GM19395 (cell line): ENCODE results near the gene BCAR1.
A peak's percentile ranks its signal among the peaks of the same experiment; 100 is the strongest.
"Not testable (repeated sequence)": the region's sequence is repeated elsewhere in the genome, so short reads cannot be mapped to it uniquely, and the experiment has no call there.

Experiments used
- ATAC-seq: cut with Tn5 transposase; IDR thresholded peaks from one replicate; pipeline ENCODE4 v1.9.1; 2021; ENCODE audit warnings: mild to moderate bottlenecking, moderate library complexity; ENCODE audit not compliant: unreplicated experiment

The BCAR1 gene

DNA sequence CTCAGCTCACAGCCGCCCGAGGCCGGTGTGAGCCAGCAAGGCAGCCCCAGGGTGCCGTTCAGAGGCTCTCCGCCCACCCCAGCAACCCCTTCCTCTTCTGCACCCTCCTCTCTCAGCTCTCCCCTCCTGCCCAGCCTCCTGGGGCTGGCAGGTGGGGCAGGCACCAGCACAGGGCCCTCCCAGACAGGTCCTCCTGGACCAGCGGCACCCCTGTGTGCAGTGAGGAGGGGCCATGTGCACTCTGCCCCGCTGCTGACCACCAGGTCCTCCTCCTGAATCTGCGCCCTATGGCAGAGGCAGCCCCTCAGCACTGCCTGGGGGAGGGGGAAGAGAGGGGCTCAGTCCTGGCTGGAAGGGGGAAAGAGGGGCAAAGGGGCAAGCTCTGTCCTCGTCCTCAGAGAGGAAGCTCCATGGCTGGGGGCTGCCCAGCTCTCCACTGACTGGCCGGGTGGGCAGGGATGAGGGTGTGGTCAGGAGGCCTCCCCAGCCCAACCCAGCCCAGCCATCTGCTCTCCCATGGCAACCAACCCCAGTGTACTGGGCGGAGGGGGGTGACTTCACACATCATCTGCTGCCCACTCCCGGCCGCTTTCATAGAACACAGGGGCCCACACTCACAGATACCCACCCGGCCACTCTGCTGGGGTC lies 5.4 kb upstream of the BCAR1 start:
- no peak for ATAC-seq

DNA sequence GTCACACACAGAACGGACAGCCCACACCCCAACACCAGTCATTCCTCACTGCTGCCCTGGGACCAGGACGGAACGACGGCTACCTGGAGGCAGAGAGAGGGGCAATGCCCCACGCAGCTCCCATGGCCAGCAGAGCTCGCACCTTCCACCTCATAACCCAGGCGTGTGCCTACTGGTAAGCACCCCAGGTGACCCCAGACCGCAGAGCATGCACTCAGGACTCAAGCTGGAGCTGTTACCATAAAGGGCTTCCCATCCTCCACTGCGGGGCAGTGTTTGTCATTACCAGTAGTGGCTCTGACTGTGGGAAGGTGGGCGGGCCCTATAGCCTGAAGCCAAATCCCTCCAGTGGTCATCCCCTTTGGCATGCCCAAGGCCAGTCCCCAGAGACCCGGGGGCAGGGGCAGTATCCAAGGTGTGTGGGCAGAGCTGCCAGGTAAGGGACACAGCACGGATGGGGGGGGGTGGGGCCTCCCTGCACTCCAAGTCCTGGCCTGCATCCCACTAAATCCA lies 4.7 kb upstream of the BCAR1 start:
- no peak for ATAC-seq

DNA sequence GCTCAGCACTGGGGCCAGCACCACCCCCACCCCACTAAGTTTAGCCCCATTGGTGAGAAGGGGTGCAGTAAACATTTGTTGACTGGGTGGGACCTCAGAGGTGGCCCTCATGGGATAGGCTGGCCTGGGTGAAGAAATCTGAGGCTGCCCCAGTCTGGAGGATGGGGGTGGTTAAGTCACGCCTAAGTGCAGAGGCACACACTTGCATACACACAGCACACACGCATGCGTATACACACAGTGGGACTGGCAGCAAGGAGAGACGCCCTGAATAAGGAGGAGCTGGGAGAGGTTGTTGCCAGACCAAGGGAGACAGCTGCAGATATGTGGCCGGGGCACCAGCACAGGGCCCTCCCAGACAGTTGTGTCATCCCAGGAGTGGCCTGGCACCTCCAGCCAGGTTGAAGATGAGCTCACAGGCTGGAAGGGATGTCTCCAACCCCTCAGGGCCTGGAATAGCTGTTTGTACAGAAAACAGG lies 3.0 kb upstream of the BCAR1 start:
- ATAC-seq: no peak

DNA sequence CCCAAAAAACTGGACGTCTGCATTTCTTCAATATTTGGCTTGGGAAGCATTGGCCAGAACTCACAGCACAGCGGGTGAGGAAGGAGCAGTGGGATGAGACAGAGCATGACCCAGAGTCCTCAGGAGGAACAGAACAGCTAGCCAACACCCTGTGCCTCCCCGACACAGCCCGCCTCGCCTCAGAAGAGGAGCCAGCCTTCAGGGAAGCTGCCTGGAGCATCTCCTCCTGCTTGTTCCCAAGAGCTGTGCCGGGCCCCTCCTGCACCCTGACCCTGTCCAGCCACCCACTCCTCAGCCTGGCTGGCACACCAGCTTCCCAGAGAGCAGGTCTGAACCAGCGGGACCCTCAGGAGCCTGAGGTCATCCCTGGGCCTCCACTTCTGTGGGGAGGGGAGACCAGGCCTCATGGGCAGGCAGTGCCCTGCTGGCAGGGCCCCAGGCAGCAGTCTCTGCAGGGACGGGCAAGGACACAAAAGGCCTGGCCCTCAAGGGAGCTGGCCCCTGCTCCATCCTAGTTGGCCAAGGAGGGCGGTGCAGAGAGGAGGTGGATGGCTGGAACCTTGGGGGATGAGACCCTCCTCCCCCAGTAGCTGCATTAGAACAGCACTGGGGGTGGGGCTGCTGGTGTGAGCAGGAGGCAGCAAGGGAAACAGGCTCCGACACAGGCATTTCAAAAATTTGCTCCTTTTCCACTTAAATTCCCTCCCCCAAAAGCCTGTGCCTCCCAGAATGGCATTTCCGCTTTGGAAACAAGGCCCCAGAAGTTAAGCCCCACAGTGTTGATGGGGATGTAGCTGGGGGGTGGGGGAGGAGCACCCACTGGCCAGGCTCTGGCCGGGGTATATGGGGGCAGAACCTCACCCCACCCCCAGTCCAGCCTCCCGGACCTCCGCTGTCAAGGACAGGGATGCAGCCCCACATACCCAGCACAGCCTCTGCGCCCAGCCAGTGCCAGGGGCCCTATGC lies 1.8 kb upstream of the BCAR1 start:
- ATAC-seq: no peak

GRCh38 chr16:75252049-75252864 lies 833 bp upstream of the BCAR1 start:
- no peak for ATAC-seq

- peak; percentile 54 for ATAC-seq
Measured at GRCh38 chr16:75250809-75251279, 580 bp downstream of the BCAR1 start.

DNA sequence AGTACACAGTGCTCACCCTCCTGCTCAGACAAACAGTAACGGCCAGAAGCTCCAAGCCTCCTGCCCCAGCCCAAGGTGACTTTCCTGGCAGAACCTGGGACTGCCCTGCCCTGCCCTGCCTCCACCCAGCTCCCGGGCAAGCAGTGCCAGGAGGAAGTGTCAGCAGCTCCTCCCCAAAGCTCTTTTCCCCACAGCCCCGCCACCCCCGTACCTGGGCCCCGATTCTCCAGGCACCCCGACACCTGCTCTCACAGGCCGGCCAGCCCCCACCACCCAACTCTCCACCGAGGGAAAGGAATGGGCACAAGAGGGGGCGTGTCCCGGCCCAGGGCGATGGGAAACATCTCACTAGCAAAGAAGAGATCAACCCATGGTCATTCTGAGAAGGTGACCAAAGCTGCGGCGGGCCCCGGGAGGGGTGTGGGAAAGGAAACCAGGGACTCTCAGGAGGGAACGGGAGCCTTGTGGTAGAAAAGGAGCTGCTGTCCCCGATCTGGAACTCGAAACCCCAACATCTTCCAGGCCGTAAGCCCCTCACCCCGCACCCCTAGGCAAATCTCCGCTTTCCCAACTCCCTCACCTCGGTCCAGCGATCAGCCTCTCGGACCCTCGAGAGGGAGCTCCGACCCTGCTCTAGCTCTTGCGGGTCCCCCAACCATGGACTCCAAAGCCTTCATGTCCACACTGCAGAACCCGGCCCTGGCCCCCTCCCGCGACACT lies 1.2 kb downstream of the BCAR1 start:
- ATAC-seq: no peak

GRCh38 chr16:75249441-75249840 lies 2.0 kb downstream of the BCAR1 start:
- no peak for ATAC-seq

DNA sequence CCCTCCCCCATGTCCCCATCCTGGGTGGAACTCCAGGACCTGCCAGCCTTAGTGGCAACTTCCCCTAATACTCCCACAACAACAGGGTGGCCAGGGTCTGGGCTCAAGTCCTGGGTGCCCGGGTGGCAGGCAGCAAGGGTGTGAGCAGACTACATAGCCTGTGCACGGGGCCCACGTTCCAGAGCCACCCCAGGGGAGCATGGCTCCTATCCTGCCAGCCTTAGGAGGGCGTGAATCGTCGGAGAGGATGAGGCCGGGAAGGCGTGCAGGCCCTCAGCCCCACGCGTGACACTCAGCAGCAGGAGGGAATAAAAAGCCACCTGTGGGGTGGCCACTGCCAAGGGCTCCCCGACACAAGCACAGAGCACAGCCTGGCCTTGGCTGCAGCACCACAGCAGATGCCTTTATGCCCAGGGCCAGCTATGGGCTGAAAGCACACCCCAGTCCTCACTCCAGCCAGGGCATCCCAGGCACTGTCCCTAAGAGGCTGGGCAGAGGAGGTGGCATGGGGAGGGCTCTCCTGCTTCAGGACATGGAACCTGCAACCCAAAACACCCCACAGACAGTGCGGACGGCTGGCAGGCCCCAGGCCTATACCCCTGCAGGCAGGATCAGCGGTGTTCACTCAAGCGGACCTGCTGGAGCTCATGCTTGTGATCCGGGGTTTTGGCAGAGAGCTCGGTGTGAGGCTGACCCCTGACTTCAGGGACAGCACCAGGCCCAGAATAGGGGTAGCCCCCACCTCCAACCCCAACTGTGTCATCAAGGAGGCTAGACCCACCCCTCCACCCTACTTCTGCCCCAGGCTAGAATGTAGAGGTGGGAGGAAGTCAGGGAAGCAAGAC lies 2.7 kb downstream of the BCAR1 start:
- ATAC-seq: no peak

DNA sequence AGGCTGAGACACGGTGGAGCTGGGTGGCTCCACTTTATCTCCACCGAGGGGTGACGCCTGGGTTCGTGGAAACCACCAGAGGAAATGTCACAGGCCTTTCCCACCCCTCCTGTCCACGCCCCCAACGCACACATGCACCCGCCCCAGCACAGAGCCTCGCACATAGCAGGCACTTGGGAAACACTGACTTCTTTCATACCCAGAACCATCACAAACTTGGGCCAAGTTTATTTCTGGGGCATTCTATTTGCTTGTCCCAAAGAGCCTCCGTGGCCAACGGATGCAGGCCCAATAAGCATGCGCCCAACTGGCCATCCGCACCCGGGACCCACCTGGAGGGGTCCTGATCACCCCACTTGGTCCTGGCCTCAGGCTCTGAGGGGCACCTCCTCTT lies 3.3 kb downstream of the BCAR1 start:
- no peak for ATAC-seq

GRCh38 chr16:75247249-75247648 lies 4.2 kb downstream of the BCAR1 start:
- no peak for ATAC-seq

DNA sequence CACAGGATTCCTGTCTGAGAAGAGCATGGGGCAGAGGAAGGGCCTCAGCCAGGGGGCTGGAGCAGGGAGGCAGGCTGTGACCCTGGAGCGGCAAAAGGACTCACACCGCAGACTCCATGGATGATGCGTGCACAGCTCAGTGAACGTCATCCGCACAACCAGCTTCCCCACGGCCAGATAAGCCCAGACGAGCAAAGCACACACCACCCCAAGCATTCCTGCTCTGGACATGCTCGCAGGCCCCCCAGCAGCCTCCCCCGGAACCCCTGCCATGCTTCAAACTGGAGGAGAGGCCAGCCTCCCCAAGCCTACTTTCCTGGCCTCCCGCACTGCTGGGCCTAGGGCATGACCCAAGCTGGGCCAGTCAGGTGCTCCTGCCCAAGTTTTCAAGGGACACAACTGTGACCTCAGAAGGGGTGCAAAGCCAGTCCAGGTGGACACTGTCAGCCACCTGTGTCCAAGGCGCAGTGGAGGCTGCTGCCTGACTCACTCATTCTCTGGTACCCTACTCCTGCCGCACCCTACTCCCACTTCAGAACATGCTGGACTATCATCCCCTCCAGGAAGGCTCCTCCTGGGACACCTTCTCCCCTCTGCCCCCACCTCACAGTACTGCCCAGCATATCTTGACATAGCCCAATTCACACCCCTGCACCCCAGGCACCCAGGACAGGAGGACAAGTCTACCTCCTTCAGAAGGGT lies 4.8 kb downstream of the BCAR1 start:
- no peak for ATAC-seq

DNA sequence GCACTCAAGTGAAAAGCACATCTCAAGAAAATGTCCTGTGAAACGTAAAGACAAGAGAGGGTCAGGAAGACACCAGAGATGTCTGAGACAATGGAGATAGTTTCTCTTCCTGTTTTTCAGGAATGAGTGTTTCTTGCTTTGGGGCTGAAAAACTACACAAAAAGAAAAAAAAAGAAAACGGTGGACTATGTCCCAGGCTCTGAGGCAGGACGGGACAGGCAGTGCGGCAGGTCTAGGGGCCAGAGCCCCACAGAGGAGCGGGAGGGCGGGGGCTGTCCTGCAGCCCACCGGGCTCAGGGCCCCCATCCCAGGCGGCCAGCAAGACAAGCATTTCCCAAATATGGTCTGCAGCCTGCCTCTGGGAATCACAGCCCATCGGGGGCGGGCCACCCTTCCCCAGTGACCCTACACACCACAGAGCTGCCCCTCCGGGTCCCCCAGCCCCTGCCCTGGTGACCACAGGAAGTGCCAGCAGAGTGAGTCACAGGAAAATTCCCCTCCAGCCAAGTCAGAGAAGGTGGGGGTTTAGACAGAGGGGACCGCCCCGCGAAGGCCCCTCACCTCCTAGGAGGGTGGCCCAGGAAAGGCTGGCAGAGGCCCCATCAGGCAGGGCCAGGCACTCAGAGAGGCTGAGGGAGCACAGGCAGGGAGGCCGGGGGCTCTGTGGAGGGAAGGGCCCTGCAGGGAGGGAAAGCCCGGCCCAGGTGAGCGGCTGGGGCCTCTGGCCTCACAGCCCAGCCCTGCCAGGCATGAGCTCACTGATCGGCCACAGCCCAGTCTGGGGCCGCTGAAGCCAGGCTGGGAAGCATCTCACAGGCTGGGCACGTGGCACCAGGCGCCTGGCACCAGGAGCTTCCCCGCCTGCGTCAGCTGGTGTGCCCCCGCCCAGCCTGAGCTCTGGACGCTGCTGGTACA lies 6.3 kb downstream of the BCAR1 start:
- ATAC-seq: no peak

- no peak for ATAC-seq
Measured at GRCh38 chr16:75244225-75244809, 7.1 kb downstream of the BCAR1 start.

DNA sequence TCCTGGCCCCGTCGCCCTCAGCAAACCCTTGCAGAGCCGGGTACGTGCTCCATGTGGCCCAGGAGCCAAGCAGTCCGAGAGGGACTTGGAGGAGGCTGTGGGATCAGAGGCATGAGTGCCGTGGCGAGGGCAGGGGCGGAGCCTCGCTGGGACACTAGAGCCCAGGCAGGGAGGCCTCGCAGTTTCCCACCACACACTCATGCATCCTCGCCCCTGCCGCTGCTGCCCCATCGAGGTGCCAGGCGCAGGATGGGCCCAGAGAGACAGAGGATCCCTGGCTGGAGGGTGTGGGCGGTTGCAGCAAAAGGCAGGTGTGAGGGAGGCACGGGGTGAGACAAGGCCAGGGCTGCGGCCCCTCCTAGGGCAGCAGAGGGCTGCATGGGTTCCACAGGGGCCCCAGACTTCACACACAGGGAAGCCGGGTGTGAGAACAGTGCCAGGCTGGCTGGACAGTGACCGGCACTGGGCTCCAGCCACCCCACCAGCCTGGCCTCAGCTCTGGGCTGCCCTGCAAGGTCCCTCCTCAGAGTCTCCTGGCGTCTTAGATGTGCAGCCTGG lies 7.7 kb downstream of the BCAR1 start:
- no peak for ATAC-seq

GRCh38 chr16:75242436-75243078 lies 8.9 kb downstream of the BCAR1 start:
- ATAC-seq: not testable (repeated sequence)
